ENCODE results near the gene SWI5.

Gene SWI5

GRCh38 chr9:128247226-128247803 lies 28.8 kb upstream of the SWI5 start:
- H3K4me3 Mint-ChIP-seq: no peak overlapping the region
- H3K9me3 Mint-ChIP-seq: no peaks in the 10 kb centered on the region

GRCh38 chr9:128249558-128249907 lies 26.5 kb upstream of the SWI5 start:
- no peaks in the 10 kb centered on the region for H3K9me3 Mint-ChIP-seq
- peak overlapping the region; percentile 81 for H3K4me3 Mint-ChIP-seq
- peaks cover 22% of the 10 kb centered on the region for H3K4me1 Mint-ChIP-seq
- peaks cover 9% of the 10 kb centered on the region for H3K36me3 Mint-ChIP-seq
- H3K27ac Mint-ChIP-seq: no peak overlapping the region
- no peak for DNase-seq (ENCODE audit: low spot score in 2 of 2)
- ATAC-seq: no peak

More at GRCh38 chr9:128247226-128247803, 28.8 kb upstream of the SWI5 start:
- no peak overlapping the region for H3K27ac Mint-ChIP-seq
- DNase-seq (ENCODE audit: low spot score in 2 of 2): no peak
- no peak for ATAC-seq
- peaks cover 31% of the 10 kb centered on the region for H3K4me1 Mint-ChIP-seq
- peaks cover 6% of the 10 kb centered on the region for H3K36me3 Mint-ChIP-seq

- DNase-seq (ENCODE audit: low spot score in 2 of 2): peak; percentile 99 to 100
- H3K36me3 Mint-ChIP-seq: peaks cover 16% of the 10 kb centered on the region
- H3K4me1 Mint-ChIP-seq: peaks cover 21% of the 10 kb centered on the region
- H3K4me3 Mint-ChIP-seq: peak overlapping the region; percentile 81
- ATAC-seq: peak; percentile 90
- no peaks in the 10 kb centered on the region for H3K9me3 Mint-ChIP-seq
- no peak overlapping the region for H3K27ac Mint-ChIP-seq
Observed at GRCh38 chr9:128249908-128250838, 25.9 kb upstream of the SWI5 start.

GRCh38 chr9:128250839-128251731 lies 25.0 kb upstream of the SWI5 start:
- Mint-ChIP-seq H3K27ac (peak overlapping the region; percentile 39), H3K9me3 (no peaks in the 10 kb centered on the region), H3K4me3 (peak overlapping the region; percentile 81), H3K4me1 (peaks cover 15% of the 10 kb centered on the region), H3K36me3 (peaks cover 24% of the 10 kb centered on the region)
- no peak for DNase-seq (ENCODE audit: low spot score in 2 of 2)
- no peak for ATAC-seq

- H3K27ac Mint-ChIP-seq: no peak overlapping the region
- H3K36me3 Mint-ChIP-seq: peaks cover 30% of the 10 kb centered on the region
- DNase-seq (ENCODE audit: low spot score in 2 of 2): no peak
- ATAC-seq: no peak
- peak overlapping the region; percentile 81 for H3K4me3 Mint-ChIP-seq
- H3K4me1 Mint-ChIP-seq: peaks cover 15% of the 10 kb centered on the region
- no peaks in the 10 kb centered on the region for H3K9me3 Mint-ChIP-seq
Observed at GRCh38 chr9:128251732-128252100, 24.4 kb upstream of the SWI5 start.

GRCh38 chr9:128252317-128253139 lies 23.5 kb upstream of the SWI5 start:
- Mint-ChIP-seq H3K4me3 (no peak overlapping the region), H3K4me1 (peaks cover 15% of the 10 kb centered on the region), H3K27ac (no peak overlapping the region), H3K36me3 (peaks cover 39% of the 10 kb centered on the region), H3K9me3 (no peaks in the 10 kb centered on the region)
- DNase-seq (ENCODE audit: low spot score in 2 of 2) (no peak), ATAC-seq (no peak)

GRCh38 chr9:128253140-128253990 lies 22.7 kb upstream of the SWI5 start:
- Mint-ChIP-seq H3K4me1 (peaks cover 15% of the 10 kb centered on the region), H3K4me3 (no peak overlapping the region), H3K27ac (no peak overlapping the region), H3K36me3 (peaks cover 47% of the 10 kb centered on the region), H3K9me3 (no peaks in the 10 kb centered on the region)
- DNase-seq (ENCODE audit: low spot score in 2 of 2): no peak
- no peak for ATAC-seq

GRCh38 chr9:128253991-128254346 lies 22.1 kb upstream of the SWI5 start:
- Mint-ChIP-seq H3K36me3 (peaks cover 53% of the 10 kb centered on the region), H3K4me3 (no peak overlapping the region), H3K4me1 (peaks cover 15% of the 10 kb centered on the region), H3K27ac (no peak overlapping the region), H3K9me3 (no peaks in the 10 kb centered on the region)
- ATAC-seq (no peak), DNase-seq (ENCODE audit: low spot score in 2 of 2) (no peak)

GRCh38 chr9:128254362-128254761 lies 21.7 kb upstream of the SWI5 start:
- no peak for DNase-seq (ENCODE audit: low spot score in 2 of 2)
- no peaks in the 10 kb centered on the region for H3K9me3 Mint-ChIP-seq
- peak overlapping the region; percentile 40 for H3K27ac Mint-ChIP-seq
- ATAC-seq: no peak
- peaks cover 15% of the 10 kb centered on the region for H3K4me1 Mint-ChIP-seq
- peaks cover 57% of the 10 kb centered on the region for H3K36me3 Mint-ChIP-seq
- no peak overlapping the region for H3K4me3 Mint-ChIP-seq

GRCh38 chr9:128254855-128255759 lies 21.0 kb upstream of the SWI5 start:
- H3K4me3 Mint-ChIP-seq: no peak overlapping the region
- H3K27ac Mint-ChIP-seq: peak overlapping the region; percentile 40
- no peaks in the 10 kb centered on the region for H3K9me3 Mint-ChIP-seq
- ATAC-seq (peak; percentile 31), DNase-seq (ENCODE audit: low spot score in 2 of 2) (peak; percentile 51 to 74)
- peaks cover 61% of the 10 kb centered on the region for H3K36me3 Mint-ChIP-seq
- peaks cover 15% of the 10 kb centered on the region for H3K4me1 Mint-ChIP-seq

GRCh38 chr9:128257086-128257825 lies 18.8 kb upstream of the SWI5 start:
- no peak for ATAC-seq
- no peak for DNase-seq (ENCODE audit: low spot score in 2 of 2)
- H3K27ac Mint-ChIP-seq: peak overlapping the region; percentile 57
- no peak overlapping the region for H3K4me3 Mint-ChIP-seq
- H3K36me3 Mint-ChIP-seq: peaks cover 73% of the 10 kb centered on the region
- peaks cover 9% of the 10 kb centered on the region for H3K4me1 Mint-ChIP-seq
- no peaks in the 10 kb centered on the region for H3K9me3 Mint-ChIP-seq

- H3K4me1 Mint-ChIP-seq: peaks cover 8% of the 10 kb centered on the region
- H3K9me3 Mint-ChIP-seq: no peaks in the 10 kb centered on the region
- H3K4me3 Mint-ChIP-seq: no peak overlapping the region
- H3K36me3 Mint-ChIP-seq: peaks cover 79% of the 10 kb centered on the region
- no peak for ATAC-seq
- H3K27ac Mint-ChIP-seq: peak overlapping the region; percentile 57
- DNase-seq (ENCODE audit: low spot score in 2 of 2): no peak
Observed at GRCh38 chr9:128257907-128258306, 18.2 kb upstream of the SWI5 start.

GRCh38 chr9:128258326-128258725 lies 17.8 kb upstream of the SWI5 start:
- Mint-ChIP-seq H3K4me1 (peaks cover 8% of the 10 kb centered on the region), H3K27ac (no peak overlapping the region), H3K9me3 (no peaks in the 10 kb centered on the region), H3K4me3 (no peak overlapping the region), H3K36me3 (peaks cover 79% of the 10 kb centered on the region)
- ATAC-seq: no peak
- DNase-seq (ENCODE audit: low spot score in 2 of 2): no peak
